Renal cortex interstitium (tissue), 11 donors: ENCODE results near the gene ENAH. TPM values are rescaled to one million over a fixed set of nuclear protein-coding genes. Genes with fewer than 3 reads are reported as not detected.
"Not testable (repeated sequence)": the region's sequence is repeated elsewhere in the genome, so short reads cannot be mapped to it uniquely, and the experiment has no call there.

ENCODE experiments used
- DNase-seq, 11 donors: peaks; one replicate each; pipeline ENCODE4 v3.0.0-alpha.2; 2013; ENCODE audit warnings: low read depth in 9 of 11, low spot score in 4 of 11; ENCODE audit errors: extremely low read depth in 1 of 11
- polyA plus RNA-seq, 3 donors: library from polyadenylated mRNA; unstranded; fragments of 120-200 nt; gene quantifications; one replicate each; pipeline ENCODE4 v1.2.1, GENCODE V29; 2013; ENCODE audit not compliant: insufficient read length in 3 of 3

The ENAH gene
- polyA plus RNA-seq, 3 donors: 103 to 114 (median 112) TPM

DNA sequence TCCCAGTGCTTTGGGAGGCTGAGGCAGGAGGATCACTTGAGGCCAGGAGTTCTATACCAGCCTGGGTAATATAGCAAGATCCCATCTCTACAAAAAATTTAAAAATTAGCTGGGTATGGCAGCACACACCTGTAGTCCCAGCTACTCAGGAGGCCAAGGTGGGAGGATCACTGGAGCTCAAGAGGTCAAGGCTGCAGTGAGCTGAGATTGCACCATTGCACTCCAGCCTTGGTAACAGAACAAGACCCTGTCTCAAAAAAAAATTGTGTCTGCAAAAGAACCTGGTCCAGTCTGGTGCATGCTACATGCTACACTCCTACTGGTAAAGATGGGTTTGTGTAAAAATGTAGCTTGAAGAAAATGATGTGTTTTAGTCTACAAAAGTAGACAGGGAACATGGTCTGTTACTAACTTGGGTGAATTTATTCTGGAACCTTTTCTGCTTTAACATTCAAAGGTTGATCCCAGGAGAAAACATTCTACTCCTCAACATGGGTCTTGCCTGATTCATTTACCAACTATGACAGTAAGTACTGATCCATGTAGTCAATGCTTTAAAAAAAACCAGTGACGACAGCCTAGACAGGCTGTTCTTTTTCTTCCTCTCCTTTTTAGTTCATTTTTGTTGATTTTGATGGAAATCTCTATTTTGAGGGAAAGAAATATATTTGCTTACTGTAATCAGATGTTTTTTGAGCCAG lies 32.7 kb upstream of the ENAH start:
- DNase-seq: no peak

DNA sequence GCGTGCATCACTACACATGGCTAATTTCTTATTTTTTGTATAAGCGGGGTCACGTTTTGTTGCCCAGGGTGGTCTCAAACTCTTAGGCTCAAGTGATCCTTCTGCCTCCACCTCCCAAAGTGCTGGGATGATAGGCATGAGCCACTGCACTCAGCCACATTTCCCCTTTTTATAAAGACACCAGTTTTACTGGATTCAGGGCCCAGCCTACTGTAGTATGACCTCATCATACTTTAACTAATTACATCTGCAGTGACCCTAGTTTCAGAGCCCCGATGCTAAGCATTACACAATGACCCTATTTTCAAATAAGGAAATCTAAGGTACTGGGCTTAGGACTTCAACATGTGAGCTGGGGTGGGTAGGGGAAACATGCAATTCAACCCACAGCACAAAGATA lies 31.8 kb upstream of the ENAH start:
- no peak for DNase-seq

- no peak for DNase-seq
Measured at GRCh38 chr1:225681231-225681630, 28.3 kb upstream of the ENAH start.

DNA sequence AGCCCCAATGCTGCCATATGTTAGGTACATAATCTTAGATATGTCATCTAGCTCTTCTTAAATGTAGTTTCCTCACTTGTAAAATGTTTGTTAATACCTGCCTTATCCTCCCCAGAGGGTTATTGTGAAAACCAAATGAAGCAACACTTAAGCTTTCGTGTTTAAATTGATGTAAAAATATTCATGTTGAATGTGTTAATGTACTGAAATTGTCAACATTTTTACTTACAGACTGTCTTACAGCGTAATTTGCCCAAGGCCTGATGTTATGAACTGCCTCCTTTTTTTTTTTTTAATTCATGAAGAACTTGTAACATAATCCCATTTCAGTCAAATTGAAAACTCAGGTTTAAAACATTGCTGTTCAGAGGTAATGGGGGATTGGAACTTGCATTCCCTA lies 25.6 kb upstream of the ENAH start:
- no peak for DNase-seq

DNA sequence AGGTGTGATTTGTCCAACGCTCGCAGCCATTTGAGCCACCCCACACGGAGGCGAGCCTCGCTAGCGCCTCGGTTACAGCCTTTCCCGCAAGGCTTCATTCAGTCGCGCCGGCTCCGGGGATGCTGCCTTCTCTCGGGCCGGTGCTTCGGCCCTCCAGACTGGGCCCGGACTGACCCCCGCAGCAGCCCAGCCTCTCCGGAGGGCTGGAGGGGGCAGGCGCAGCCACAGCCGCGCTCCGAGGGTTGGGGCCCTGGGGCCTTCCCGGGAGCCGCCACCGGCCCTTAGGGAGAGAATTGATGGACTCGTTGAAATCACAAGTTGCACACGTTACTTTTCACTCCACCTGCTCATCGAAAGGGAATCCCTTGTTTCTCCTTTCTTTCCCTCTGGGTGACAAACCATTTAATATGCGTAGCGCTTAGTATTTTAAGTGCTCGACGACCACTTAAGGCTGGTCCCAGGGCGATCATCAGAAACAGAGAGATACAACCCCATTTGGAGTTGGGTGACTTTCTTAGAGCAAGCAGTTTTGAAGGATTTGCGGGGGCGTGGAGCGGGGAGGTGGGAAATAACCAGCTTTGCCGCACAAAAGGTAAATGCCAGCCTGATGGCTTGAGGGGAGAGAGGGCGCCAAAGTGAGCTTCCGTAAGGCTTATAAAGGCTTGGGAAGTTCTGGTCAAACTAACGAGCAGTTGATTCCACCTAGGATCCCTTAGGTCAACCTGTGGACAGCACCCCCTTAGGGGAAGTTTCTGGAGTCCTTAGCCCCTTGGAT lies 24.6 kb upstream of the ENAH start:
- no peak for DNase-seq

GRCh38 chr1:225674381-225674780 lies 21.5 kb upstream of the ENAH start:
- DNase-seq: no peak

DNA sequence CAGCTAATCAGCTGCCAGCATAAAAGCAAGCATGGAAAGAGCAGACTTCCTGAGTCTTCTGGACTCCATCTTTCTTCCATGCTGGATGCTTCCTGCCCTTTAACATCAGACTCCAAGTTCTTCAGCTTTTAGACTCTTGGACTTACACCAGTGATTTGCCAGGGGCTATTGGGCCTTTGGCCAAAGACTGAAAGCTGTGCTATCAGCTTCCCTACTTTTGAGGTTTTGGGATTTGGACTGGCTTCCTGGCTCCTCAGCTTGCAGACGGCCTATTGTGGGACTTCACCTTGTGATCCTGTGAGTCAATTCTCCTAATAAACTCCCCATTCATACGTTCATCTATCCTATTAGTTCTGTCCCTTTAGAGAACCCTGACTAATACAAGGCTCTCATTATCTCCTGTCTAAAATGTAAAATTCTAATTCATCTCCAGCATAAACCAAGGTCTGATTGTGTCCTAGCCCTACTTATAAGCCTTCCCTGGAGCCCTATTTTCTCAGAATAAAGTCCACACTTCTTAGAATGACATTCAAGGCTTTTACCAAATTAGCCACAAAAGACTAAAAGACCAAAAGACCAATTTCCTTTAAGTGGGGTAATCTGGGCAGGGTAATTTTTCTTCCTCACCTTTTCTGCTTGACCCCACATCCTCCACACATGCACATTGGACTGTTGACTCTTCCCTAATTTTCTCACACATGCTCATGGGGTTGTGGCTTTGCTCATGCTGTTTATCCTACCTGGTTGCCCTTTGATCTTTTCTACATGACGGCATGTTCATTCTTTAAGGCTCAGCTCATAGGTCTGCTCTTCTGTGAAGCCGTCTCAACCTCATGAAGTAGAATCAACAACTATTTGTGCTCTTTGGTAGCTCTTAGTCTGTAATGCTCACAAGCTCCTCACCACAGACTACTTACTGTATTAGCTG lies 18.1 kb upstream of the ENAH start:
- no peak for DNase-seq

- DNase-seq: no peak
Measured at GRCh38 chr1:225670356-225670755, 17.4 kb upstream of the ENAH start.

DNA sequence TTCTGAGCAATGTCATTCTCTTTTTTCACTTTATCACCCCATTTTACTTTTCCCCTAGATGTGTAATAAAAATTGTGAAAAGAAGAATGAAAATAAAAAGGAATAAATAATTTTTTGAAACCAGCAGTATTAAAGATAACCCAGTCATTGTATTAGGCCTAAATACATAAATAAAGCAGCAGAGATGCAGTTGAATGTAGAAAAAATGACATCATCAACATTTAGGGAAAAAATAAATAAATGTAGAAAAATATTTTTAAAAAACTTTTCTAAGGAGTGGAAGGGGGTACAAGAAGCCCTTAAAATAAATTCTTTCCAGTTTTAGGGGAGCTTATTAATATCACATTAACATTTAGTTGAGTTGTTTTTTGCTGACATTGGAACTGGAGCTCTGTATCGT lies 15.3 kb upstream of the ENAH start:
- DNase-seq: no peak

GRCh38 chr1:225667362-225667761 lies 14.4 kb upstream of the ENAH start:
- no peak for DNase-seq

- DNase-seq: no peak
Measured at GRCh38 chr1:225666495-225666894, 13.6 kb upstream of the ENAH start.

- DNase-seq: no peak
Measured at GRCh38 chr1:225664762-225665161, 11.8 kb upstream of the ENAH start.

- no peak for DNase-seq
Measured at GRCh38 chr1:225662155-225662554, 9.2 kb upstream of the ENAH start.

DNA sequence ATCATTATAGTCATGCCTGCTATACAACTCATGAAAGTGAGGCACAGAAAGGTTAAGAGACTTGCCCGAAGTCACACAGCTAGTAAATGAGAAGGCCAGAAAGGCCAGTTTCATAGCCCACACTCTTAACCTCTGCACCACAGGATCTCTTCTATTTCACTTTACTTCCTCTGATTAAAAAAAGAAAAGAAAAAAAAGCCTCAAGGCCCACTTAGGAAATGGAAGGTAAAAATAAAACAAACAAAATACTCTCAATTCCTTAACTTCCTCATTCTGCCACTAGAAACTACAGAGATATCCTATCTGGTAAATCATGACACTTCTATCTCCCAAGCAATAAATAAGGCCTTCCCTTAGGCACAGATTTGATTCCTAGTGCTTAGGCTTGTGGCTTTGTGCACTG lies 7.6 kb upstream of the ENAH start:
- no peak for DNase-seq

- no peak for DNase-seq
Measured at GRCh38 chr1:225658041-225658440, 5.1 kb upstream of the ENAH start.

DNA sequence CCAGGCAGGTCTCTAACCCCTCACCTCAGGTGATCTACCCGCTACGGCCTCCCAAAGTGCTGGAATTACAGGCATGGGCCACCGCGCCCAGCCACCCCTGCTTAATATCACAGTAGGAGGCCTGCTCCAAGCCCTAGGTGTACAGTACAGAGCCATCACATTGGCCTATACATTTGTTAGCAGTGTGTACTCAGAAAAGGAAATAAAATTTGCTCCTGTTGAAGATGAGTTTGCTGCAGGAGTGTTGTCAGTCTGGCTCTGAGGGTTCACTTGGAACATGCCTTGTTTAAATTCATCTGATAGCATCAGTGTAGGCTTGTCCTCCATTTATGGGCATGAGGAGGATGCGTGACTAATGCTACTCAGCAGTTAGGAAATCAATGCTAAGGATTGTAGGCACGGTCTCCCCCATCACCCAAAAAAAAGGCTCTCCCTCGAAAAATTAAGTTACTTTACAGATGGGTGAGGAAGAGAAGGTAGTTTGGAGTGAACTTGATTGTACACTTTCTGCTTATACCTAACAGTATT lies 4.6 kb upstream of the ENAH start:
- no peak for DNase-seq

GRCh38 chr1:225656259-225656655 lies 3.3 kb upstream of the ENAH start:
- DNase-seq: not testable (repeated sequence)

DNA sequence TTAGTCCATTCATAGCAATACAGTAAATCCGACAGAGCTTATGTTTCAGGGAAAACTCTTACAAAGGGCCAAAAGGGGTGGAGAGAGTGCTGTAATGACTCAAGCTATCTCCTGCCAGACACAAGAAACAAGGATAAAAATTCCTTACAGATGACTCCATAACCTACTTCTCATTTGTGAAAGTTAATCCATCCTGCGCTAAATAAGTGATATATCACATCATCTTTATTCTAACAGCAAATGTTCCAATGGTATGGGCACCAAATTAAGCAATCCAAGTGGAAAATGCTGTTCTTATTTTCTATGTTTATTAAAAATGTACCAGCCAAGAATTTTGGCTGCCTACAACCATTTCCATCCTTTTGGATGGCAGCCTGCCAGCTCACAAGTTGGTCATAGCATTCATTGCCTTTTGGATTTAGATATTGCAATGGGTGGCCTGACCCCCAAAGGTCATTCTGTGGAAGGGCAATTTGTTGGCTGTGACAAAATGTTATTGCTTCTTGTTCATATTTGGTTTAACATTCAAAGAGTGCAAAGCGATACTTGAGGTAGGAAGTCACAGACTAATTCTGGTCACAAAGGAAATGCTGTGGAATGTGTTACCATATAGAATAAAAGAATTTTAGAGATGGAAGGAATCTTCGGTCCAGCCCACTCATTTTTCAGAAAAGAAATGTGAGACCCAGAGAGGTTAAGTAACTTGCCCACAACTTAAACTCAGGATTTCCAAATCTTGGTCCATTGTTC lies 2.8 kb upstream of the ENAH start:
- no peak for DNase-seq
